Left ventricle myocardium inferior (tissue), 1 donor: ENCODE data around the gene SH3YL1. TPM values are rescaled to one million over a fixed set of nuclear protein-coding genes. Genes with fewer than 3 reads are reported as not detected.

Source experiments
- DNase-seq: peaks from one replicate; pipeline ENCODE4 v3.0.0-alpha.2; 2020
- H3K27ac ChIP-seq: fragments of 200-600 bp; replicated peaks from 2 replicates; pipeline ENCODE4 v1.8.0; 2021
- H3K27me3 ChIP-seq: fragments of 200-600 bp; 2 replicates; pipeline ENCODE4 v1.8.0; 2021; ENCODE audit warnings: low read depth
- H3K36me3 ChIP-seq: fragments of 200-600 bp; 2 replicates; pipeline ENCODE4 v1.8.0; 2021
- H3K4me1 ChIP-seq: fragments of 200-600 bp; 2 replicates; pipeline ENCODE4 v1.8.0; 2021
- H3K4me3 ChIP-seq: fragments of 200-600 bp; 2 replicates; pipeline ENCODE4 v1.8.0; 2021; ENCODE audit warnings: mild to moderate bottlenecking, moderate library complexity
- H3K9me3 ChIP-seq: fragments of 200-600 bp; replicated peaks from 2 replicates; pipeline ENCODE4 v1.8.0; 2021
- CTCF ChIP-seq: fragments of 200-600 bp; IDR thresholded peaks from 2 replicates; pipeline ENCODE4 v1.8.0; 2021; ENCODE audit warnings: antibody characterized with exemption, mild to moderate bottlenecking, borderline replicate concordance
- intact Hi-C: fragments of 100-400 bp; cut with micrococcal nuclease; formaldehyde crosslinking; loops from one replicate; pipeline ENCODE4 v1.11.0; 2022
- total RNA-seq: library from RNA; stranded (reverse); fragmentation: NEBNext Ultra II Directional; extraction: Animal tissue kit (Norgen Biotek cat#: 25700); gene quantifications from one replicate; pipeline ENCODE4 v1.2.1, GENCODE V29; 2021
- donor health status: DM: no; HTN: yes; CAD: no; lungs with severe emphysema.

SH3YL1 gene
- total RNA-seq, 1 donor from 2014 or later, result 9.8 TPM

DNA sequence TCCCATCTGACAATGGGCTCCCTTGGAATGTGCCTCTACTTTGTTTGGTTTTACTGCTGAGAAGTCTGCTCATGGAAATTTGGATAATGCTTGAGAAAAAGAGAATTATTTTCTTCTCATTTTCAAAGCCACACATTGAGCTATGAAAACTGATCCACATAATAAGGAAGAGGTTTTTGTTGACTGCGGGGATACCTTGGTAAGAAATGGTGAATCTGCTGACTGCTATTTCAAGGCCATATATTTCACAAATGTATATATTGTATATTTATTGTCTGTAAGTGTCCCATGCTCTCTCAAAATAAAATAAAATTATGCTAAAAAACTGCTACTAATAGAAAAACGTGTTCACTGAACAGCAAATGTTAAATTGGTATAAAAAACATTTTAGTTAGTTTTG lies 15.1 kb downstream of the SH3YL1 start:
- H3K36me3 ChIP-seq, result peaks cover 47% of the 10 kb centered on the region
- H3K27ac ChIP-seq, result no peak overlapping the region
- DNase-seq, result no peak
- H3K4me1 ChIP-seq, result no peaks in the 10 kb centered on the region
- H3K4me3 ChIP-seq, result no peak overlapping the region
- H3K27me3 ChIP-seq, result no peaks in the 10 kb centered on the region
- intact Hi-C loops, result no loop called here
- no peak for TF ChIP-seq CTCF
- H3K9me3 ChIP-seq, result no peaks in the 10 kb centered on the region

DNA sequence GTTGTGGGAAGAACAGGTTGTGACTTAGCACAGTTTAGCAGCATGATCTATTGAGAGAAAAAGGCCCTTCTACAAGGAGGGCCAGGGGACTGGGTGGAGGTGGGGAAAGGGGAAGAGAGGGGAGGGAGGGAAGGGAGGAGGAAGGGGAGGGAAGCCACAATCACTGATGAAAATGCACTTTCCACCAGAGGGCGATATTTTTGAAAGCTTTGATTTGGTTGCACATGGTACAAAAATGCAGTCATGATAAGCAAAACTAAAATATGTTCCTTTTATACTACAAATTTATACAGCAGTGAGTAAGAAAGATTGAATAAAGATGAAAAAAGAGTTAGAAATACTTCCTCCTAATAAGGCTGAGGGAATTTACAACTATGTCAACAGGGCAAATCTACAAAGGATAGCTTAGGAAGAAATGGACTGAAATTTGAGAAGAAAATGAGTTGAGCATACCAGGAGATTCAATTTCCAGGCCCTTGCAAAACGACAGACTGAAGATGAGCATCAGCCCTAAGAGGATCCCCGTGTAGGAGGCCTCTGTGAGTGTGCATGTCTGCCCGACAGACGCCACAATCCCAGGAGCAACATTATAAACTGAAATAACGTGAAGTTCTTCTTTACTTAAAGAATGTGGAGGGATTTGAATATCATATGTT lies 17.2 kb downstream of the SH3YL1 start:
- intact Hi-C loops, result no loop called here
- TF ChIP-seq CTCF, result peak; percentile 64
- Histone ChIP-seq H3K4me3 (no peak overlapping the region), H3K27me3 (no peaks in the 10 kb centered on the region), H3K36me3 (peaks cover 68% of the 10 kb centered on the region), H3K27ac (no peak overlapping the region), H3K4me1 (no peaks in the 10 kb centered on the region), H3K9me3 (peaks cover 9% of the 10 kb centered on the region)
- no peak for DNase-seq

DNA sequence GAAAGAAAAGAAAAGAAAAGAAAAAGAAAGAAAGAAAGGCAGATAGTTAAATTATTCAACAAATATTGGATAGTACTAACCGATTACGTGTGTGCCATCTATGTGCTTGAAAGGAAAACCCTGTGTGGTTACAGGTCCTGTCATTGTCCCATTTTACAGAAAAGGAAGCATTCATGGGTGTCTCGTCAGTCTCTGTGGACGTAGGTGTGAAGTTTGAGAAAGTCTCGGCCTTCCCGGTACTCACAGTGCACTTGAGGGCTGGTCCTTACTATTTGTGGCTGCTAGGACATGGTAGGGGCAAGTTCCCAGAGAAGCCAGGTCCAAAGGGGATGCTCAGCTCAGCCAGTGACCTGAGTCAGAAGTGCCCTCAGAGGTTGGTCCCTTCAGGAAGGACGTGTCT lies 19.3 kb downstream of the SH3YL1 start:
- DNase-seq, result no peak
- Histone ChIP-seq H3K36me3 (peaks cover 81% of the 10 kb centered on the region), H3K9me3 (peaks cover 15% of the 10 kb centered on the region), H3K27ac (no peak overlapping the region), H3K4me3 (no peak overlapping the region), H3K4me1 (no peaks in the 10 kb centered on the region), H3K27me3 (no peaks in the 10 kb centered on the region)
- no peak for TF ChIP-seq CTCF
- intact Hi-C loops, result no loop called here

DNA sequence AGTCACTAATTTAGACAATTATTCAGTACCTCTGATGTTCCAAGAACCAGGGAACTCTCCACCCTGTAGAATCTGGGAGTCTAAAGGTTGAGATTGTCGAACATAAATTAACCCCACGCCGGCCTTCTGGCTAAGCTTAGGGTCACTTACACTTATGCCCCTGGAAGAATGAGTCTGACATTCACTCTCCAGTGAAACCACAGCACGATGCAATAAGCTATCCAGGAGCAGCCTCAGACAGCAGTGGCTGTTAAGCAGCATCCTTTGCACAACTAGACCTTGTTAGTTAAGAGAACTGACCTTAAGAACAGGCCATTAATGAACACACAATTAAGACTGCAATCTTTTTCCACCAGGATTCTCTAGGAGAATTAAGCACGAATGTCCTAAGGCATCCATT lies 25.0 kb downstream of the SH3YL1 start:
- intact Hi-C loops, result no loop called here
- H3K27ac ChIP-seq, result no peak overlapping the region
- DNase-seq, result no peak
- no peak for TF ChIP-seq CTCF
- H3K4me1 ChIP-seq, result no peaks in the 10 kb centered on the region
- H3K27me3 ChIP-seq, result no peaks in the 10 kb centered on the region
- peaks cover 51% of the 10 kb centered on the region for H3K36me3 ChIP-seq
- H3K4me3 ChIP-seq, result no peak overlapping the region
- H3K9me3 ChIP-seq, result peaks cover 15% of the 10 kb centered on the region

DNA sequence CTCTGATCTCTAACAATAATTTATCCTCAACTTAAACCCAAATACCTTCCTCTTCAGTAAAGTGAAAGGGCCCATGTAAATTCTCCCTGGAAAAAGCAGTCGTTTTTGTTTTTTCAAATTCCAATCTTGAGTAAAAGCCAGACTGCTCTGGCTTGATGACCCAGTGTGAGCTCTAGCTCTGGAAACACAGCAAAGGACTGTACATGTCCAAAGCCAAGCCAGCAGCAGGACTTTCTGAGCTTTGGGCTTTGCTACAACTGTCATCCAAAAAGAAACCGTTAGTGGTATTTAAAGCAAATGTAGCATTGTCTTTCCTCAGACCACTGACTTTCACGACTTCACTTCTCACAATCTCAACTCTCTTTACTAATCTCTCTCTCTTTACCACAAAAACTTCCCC lies 25.4 kb downstream of the SH3YL1 start:
- TF ChIP-seq CTCF, result no peak
- Histone ChIP-seq H3K9me3 (peaks cover 15% of the 10 kb centered on the region), H3K4me3 (no peak overlapping the region), H3K27me3 (no peaks in the 10 kb centered on the region), H3K4me1 (no peaks in the 10 kb centered on the region), H3K36me3 (peaks cover 47% of the 10 kb centered on the region), H3K27ac (no peak overlapping the region)
- intact Hi-C loops, result no loop called here
- no peak for DNase-seq

GRCh38 chr2:237878-238277 lies 26.0 kb downstream of the SH3YL1 start:
- H3K9me3 ChIP-seq, result peaks cover 15% of the 10 kb centered on the region
- no peak for TF ChIP-seq CTCF
- H3K36me3 ChIP-seq, result peaks cover 46% of the 10 kb centered on the region
- no peak for DNase-seq
- no peaks in the 10 kb centered on the region for H3K4me1 ChIP-seq
- H3K27ac ChIP-seq, result no peak overlapping the region
- H3K27me3 ChIP-seq, result no peaks in the 10 kb centered on the region
- no peak overlapping the region for H3K4me3 ChIP-seq
- intact Hi-C loops, result no loop called here
